Kidney epithelial cell (primary cell): ENCODE data around the gene CCDC179. TPM values are rescaled to one million over a fixed set of nuclear protein-coding genes. Genes with fewer than 3 reads are reported as not detected.

Experiments used
- DNase-seq: peaks from one replicate; pipeline ENCODE4 v3.0.0-alpha.2; 2010; ENCODE audit warnings: low read depth
- H3K27me3 ChIP-seq: 2 replicates; pipeline ENCODE4 v1.6.0; 2011; ENCODE audit warnings: low read length; ENCODE audit not compliant: control insufficient read depth, insufficient read depth
- H3K36me3 ChIP-seq: 2 replicates; pipeline ENCODE4 v1.5.1; 2011; ENCODE audit warnings: low read length; ENCODE audit not compliant: control insufficient read depth, insufficient read depth
- H3K4me3 ChIP-seq: 2 replicates; pipeline ENCODE4 v1.5.1; 2011; ENCODE audit warnings: low read depth, mild to moderate bottlenecking, control low read depth, low read length
- CTCF ChIP-seq: IDR thresholded peaks from 2 replicates; pipeline ENCODE4 v1.5.1; 2011; ENCODE audit warnings: mild to moderate bottlenecking, moderate library complexity, low read length, control low read depth, inconsistent platforms; ENCODE audit not compliant: insufficient read depth, poor library complexity, severe bottlenecking
- total RNA-seq: library from RNA; depleted of rRNA; stranded (reverse); fragments of >200 nt; gene quantifications from 2 replicates; pipeline ENCODE4 v1.2.3, GENCODE V29; 2015

CCDC179 gene
- total RNA-seq, 1 donor from 2014 or later, result not detected

GRCh38 chr11:22829231-22830081 is 30.8 kb downstream of the CCDC179 start, which contains the start of gene SVIP:
Gene SVIP (minus strand): TSS chr11:22829801. CDS start chr11:22829748, 53 bp downstream.
- Histone ChIP-seq H3K27me3 (no peaks in the 10 kb centered on the region), H3K4me3 (peak within 1 kb of the TSS; percentile 68), H3K36me3 (no peaks in the 10 kb centered on the region)
- DNase-seq, result peak; percentile 56
- peak; percentile 85 for TF ChIP-seq CTCF

GRCh38 chr11:22828373-22828772 is 31.9 kb downstream of the CCDC179 start:
- no peak for DNase-seq
- H3K36me3 ChIP-seq, result no peaks in the 10 kb centered on the region
- H3K4me3 ChIP-seq, result peak overlapping the region; percentile 6
- H3K27me3 ChIP-seq, result no peaks in the 10 kb centered on the region
- TF ChIP-seq CTCF, result no peak

DNA sequence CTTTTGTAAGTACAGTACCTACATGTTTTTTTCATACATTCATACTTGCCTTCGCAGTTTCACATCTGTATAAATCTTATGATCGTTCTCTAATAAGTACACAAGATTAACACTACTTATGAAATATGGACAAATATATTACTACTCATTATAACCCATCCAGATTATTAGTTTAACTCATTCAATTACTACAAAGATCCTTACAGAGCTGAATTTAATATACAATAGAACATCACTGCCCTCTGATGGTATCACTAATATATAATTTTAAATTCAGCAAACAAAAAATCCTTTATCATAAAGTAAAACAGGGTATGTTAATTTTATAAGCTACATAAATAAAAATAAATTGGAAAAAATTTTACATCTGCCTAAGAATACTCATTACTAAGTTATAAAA is 38.1 kb downstream of the CCDC179 start:
- no peak for TF ChIP-seq CTCF
- H3K27me3 ChIP-seq, result no peaks in the 10 kb centered on the region
- DNase-seq, result no peak
- no peaks in the 10 kb centered on the region for H3K36me3 ChIP-seq
- H3K4me3 ChIP-seq, result no peak overlapping the region

GRCh38 chr11:22809893-22810292 is 50.4 kb downstream of the CCDC179 start:
- DNase-seq, result no peak
- Histone ChIP-seq H3K27me3 (no peaks in the 10 kb centered on the region), H3K36me3 (no peaks in the 10 kb centered on the region), H3K4me3 (no peak overlapping the region)
- no peak for TF ChIP-seq CTCF

GRCh38 chr11:22808571-22809197 is 51.6 kb downstream of the CCDC179 start:
- TF ChIP-seq CTCF, result no peak
- no peaks in the 10 kb centered on the region for H3K36me3 ChIP-seq
- DNase-seq, result no peak
- no peak overlapping the region for H3K4me3 ChIP-seq
- H3K27me3 ChIP-seq, result no peaks in the 10 kb centered on the region
